NCI-H2196 treated with DMSO at 0.1 percent for 48 hours (cell line): ENCODE data around the gene TCERG1L.
"Not testable (repeated sequence)": the region's sequence is repeated elsewhere in the genome, so short reads cannot be mapped to it uniquely, and the experiment has no call there.

ENCODE experiments used
- DNase-seq: peaks from one replicate; lab custom pipeline; 2025; ENCODE audit not compliant: unreplicated experiment; lab: John Stamatoyannopoulos, UW

TCERG1L gene

DNA sequence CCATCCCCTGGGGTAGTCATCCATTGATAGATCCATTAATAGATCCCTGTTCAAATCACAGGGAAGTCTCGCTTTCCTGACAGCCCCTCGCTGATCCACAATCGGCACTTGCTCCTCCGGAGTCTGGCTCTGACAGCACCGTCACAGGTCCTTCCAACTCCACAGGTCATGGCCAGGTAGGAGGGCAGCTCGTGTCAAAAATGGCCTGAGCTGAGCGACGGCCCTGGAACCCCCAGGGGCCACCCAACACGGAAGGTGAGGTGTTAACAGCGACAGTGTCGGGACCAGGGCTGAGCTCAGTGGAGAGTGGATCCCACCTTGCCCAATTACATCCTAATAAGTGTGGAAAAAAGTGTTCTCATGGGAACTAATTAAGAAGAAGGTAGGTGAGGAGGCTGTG is 219.8 kb downstream of the TCERG1L start:
- DNase-seq: no peak

- peak; percentile 56 for DNase-seq
Observed at GRCh38 chr10:131090761-131091661, 220.5 kb downstream of the TCERG1L start.

DNA sequence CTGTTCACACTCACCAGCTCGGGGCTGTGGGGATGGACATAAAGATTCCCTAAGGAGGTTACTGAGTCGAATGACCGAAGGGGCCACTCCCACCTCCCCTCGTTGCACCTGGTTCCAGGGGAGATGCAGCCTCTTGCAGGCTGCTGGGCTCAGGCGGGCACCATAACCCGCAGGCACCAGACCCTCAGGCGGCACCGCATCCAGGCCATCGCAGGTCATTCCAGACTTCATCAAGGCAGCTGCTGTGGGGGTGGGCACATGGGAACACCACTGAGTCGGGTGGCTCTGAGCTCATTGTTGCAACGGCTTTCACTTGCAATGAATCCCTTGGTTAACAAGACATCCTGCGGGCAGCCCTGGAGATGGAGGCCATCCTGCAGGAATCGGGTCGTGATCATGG is 221.7 kb downstream of the TCERG1L start:
- no peak for DNase-seq

- DNase-seq: no peak
Observed at GRCh38 chr10:131089150-131089549, 222.4 kb downstream of the TCERG1L start.

DNA sequence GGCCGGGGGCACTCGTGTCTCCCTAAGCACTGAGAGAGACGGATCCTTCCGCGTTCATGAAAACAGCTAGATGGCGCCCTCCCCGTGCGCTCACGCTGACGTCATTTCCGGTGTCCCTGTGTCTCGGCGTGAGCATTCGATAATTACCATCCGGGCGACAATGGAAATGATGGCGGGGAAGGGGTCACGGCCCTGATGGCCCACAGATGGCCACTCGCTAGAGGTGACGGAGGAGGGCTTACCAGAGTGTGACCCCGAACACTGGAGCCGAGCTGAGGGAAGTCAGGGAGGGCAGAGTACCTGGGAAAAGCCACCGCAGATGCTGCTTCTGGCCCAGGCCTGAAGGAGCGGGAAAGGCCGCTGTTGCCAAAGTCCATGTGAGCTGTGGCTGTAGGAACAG is 222.9 kb downstream of the TCERG1L start:
- no peak for DNase-seq

GRCh38 chr10:131087464-131088215 is 223.9 kb downstream of the TCERG1L start:
- no peak for DNase-seq

- DNase-seq: no peak
Observed at GRCh38 chr10:131086511-131086910, 225.0 kb downstream of the TCERG1L start.

- no peak for DNase-seq
Observed at GRCh38 chr10:131086094-131086493, 225.4 kb downstream of the TCERG1L start.

DNA sequence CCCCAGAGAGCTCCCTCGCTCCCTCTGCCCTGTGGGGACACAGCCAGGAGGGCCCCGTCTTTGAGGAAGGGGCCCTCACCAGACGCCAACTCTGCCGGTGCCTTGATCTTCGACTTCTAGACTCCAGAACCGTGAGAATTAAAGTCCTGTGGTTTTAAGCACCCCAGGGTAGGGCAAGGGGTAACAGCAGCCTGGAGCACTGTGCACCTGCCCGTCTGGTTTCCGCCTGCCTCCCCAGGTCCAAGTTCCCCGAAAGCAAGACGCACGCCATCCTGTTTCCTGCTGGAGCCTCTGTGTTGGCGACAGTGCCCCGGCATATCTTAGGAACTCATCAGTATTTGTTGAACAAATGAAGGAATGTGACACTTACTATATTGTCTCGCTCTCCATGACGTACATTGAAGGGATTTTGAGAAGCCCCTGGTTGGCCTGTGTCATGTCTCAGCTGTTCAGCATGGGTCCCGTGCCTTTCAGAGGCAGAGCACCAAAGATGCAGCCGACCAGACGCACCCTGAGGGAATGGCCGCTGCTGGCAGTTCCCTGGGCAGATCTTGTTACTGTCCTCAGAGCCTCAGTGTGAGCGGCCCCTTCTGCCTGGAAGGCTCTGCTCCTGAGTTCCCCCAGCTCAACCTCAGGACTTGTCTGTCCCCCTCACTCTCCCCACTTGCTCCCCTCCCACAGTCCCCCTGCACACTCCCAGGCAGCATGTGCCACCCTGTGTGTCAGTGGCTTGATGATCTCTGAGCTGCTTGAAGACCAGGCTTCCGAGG is 226.2 kb downstream of the TCERG1L start:
- DNase-seq: no peak

DNA sequence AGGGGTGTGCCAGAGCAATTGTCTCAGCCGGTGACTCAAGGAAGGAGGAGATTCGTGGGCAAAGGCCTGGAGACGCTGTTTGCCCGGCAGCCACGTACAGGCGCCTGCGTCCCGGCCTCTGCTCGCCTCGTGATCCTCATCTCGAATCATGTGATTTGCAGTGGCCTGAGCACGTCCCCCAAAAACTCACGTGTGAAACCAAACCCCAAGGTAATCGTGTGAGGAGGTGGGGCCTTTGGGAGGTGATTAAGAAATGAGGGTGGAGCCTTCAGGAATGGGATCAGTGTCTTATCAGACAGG is 226.8 kb downstream of the TCERG1L start:
- no peak for DNase-seq

DNA sequence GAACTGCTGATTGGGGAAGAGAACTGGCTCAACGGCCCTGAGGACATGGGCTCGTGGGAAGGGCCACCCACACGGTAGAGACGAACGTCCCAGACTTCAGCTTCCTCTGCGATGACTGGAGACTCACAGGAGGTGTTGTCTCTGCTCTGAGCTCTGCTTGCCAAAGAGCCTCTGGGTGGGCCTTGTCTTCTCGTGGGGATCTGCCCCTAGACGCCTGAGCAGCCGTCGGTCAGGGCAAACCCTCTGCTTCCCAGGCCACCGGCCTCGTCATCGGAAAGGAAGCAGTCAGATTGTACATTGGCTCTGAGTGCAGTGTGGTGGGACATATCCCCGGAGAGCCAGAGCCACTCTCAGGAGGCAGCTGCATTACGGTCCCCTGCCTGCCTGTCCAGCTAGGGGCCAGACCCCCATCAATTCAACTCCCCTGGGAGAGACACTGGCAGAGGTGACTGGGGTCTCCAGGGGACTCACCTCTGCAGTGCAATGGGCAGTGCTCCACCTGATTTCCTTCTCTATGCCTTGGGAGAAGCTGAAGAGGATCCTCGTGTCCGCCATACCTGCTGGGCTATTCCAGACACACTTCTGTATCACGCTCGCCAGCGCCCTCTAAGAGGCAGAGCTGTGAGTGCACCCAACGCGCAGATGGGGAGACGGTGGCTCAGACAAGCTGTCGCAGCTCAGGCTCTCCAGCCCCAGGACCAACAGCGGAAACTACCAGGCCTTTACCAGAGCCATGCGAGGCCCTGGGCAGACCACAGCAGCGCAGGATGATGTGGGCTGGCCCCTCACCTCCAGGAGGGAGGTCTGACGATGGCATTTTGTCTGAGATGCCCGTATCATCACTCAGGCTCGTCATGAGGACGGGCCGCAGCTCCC is 227.4 kb downstream of the TCERG1L start:
- no peak for DNase-seq

- DNase-seq: no peak
Observed at GRCh38 chr10:131082991-131083481, 228.5 kb downstream of the TCERG1L start.

- DNase-seq: no peak
Observed at GRCh38 chr10:131082201-131082850, 229.2 kb downstream of the TCERG1L start.

- DNase-seq: no peak
Observed at GRCh38 chr10:131081786-131082185, 229.7 kb downstream of the TCERG1L start.

- DNase-seq: no peak
Observed at GRCh38 chr10:131081376-131081775, 230.1 kb downstream of the TCERG1L start.

DNA sequence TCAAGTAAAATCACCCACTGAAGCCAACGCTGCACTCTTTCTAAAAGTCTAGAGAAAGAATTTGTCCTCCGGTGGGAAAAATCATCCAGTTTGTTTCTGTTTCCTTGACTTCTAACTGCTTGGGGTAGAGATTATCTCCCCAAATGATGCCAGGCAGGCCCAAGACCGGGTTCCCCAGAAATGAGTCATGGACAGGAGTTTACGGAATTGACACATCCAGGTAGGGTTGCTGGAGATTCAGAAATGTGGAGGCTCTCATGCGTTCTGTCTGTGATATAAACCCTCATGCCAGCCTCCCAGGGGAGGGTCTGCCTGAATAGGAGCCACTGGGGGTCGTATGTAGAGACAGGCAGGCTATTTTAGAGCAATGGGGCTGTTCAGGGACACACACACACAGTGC is 230.9 kb downstream of the TCERG1L start:
- DNase-seq: no peak

DNA sequence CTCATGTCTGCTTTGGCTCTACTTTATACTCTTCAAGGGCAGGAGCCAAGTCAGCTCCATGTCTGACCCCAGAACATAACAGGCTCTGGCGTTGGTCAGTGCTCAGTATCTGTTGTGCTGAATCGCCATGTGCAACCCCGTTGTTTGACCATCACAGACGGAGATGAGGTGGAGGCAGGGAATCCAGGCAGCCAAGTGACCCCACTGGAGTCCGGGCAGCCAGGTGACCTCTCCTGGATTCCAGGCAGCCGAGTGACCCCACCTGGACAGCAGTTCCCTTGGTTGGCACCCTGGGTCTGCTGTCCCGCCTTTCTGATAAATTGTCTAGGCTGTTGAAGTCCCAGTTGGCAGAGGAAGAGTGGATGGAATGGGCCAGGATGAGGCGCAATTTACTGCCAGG is 232.2 kb downstream of the TCERG1L start:
- no peak for DNase-seq

- not testable (repeated sequence) for DNase-seq
Observed at GRCh38 chr10:131078882-131079280, 232.6 kb downstream of the TCERG1L start.

GRCh38 chr10:131078131-131078881 is 233.2 kb downstream of the TCERG1L start:
- DNase-seq: no peak
